Neutrophil (primary cell): ENCODE data around the gene PDE11A.

ENCODE experiments used
- H3K27ac ChIP-seq: fragments of 200-600 bp; sonication (generic); 2 replicates; pipeline ENCODE4 v1.5.1; 2016; ENCODE audit warnings: mild to moderate bottlenecking, moderate library complexity
- H3K27me3 ChIP-seq: fragments of 200-600 bp; sonication (generic); 2 replicates; pipeline ENCODE4 v1.6.0; 2016; ENCODE audit warnings: mild to moderate bottlenecking
- H3K36me3 ChIP-seq: fragments of 200-600 bp; sonication (generic); 2 replicates; pipeline ENCODE4 v1.5.1; 2017
- H3K4me1 ChIP-seq, 2 experiments: fragments of 200-600 bp in 1 of 2; sonication (generic) in 1 of 2; 1 replicate in 1 of 2; 2 replicates in 1 of 2; pipeline versions ENCODE4 v1.5.1 to v1.6.1; 2013 to 2016; ENCODE audit warnings: low read depth in 1 of 2, low read length in 1 of 2, mild to moderate bottlenecking in 1 of 2, moderate library complexity in 1 of 2; ENCODE audit not compliant: control insufficient read depth in 1 of 2, insufficient read depth in 1 of 2
- H3K4me3 ChIP-seq, 2 experiments: fragments of 200-600 bp in 1 of 2; sonication (generic) in 1 of 2; 1 replicate in 1 of 2; 2 replicates in 1 of 2; pipeline ENCODE4 v1.5.1; 2013 to 2016; ENCODE audit warnings: low read depth in 1 of 2, low read length in 1 of 2, mild to moderate bottlenecking in 1 of 2, moderate library complexity in 1 of 2
- H3K9me3 ChIP-seq: fragments of 200-600 bp; sonication (generic); 2 replicates; pipeline ENCODE4 v1.5.1; 2016
- TF ChIP-seq, protein P1 (sequence below): fragments of 200-600 bp; sonication (generic); IDR thresholded peaks from 2 replicates; pipeline ENCODE4 v1.5.1; 2016; ENCODE audit warnings: antibody characterized with exemption

The PDE11A gene

DNA sequence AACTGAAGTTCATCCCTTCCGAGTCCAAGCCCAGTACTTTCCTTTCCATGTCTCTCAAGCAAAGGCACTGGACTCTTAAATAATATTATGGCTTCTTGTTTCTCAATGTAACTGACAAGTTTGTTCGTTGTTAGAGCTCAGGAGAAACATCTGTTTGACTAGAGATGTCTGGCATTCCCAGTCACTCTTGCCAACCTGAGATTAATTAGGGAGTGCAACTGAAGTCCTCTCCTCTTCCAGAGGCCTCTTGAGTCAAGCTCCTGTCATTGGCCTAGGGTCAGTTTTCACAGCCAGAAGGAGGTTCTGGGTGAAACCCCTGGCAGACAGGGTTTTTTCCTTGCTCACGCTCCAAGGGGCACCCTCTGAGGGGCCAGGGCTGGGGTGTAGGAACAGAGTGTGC lies 483.9 kb downstream of the PDE11A start:
- Histone ChIP-seq H3K27me3 (no peaks in the 10 kb centered on the region), H3K4me3 (no peak overlapping the region), H3K36me3 (no peaks in the 10 kb centered on the region), H3K4me1 (no peaks in the 10 kb centered on the region), H3K9me3 (no peaks in the 10 kb centered on the region), H3K27ac (no peak overlapping the region)
- TF ChIP-seq, protein P1, sequence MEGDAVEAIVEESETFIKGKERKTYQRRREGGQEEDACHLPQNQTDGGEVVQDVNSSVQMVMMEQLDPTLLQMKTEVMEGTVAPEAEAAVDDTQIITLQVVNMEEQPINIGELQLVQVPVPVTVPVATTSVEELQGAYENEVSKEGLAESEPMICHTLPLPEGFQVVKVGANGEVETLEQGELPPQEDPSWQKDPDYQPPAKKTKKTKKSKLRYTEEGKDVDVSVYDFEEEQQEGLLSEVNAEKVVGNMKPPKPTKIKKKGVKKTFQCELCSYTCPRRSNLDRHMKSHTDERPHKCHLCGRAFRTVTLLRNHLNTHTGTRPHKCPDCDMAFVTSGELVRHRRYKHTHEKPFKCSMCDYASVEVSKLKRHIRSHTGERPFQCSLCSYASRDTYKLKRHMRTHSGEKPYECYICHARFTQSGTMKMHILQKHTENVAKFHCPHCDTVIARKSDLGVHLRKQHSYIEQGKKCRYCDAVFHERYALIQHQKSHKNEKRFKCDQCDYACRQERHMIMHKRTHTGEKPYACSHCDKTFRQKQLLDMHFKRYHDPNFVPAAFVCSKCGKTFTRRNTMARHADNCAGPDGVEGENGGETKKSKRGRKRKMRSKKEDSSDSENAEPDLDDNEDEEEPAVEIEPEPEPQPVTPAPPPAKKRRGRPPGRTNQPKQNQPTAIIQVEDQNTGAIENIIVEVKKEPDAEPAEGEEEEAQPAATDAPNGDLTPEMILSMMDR: no peak

DNA sequence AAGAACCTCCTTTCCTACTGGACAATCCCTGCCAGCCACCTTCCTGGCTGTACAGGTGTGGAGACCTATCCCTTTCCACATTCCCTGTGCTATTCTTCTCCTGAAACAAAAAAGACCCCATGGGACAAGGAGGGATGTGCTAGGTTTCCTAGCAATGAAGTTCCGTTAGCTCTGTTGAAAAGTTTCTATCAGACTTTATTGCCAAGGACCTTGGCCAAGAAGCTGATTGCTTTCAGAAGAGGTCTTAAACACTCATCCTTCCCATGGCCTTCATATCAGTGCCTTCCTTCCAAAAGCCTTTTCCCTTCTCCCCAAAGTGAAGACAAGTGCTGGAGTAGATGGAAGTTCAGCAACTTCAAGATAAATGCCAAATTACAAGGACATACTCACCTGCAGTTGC lies 485.2 kb downstream of the PDE11A start:
- Histone ChIP-seq H3K27me3 (no peaks in the 10 kb centered on the region), H3K27ac (no peak overlapping the region), H3K9me3 (no peaks in the 10 kb centered on the region), H3K4me3 (no peak overlapping the region), H3K4me1 (no peaks in the 10 kb centered on the region), H3K36me3 (no peaks in the 10 kb centered on the region)
- TF ChIP-seq, protein P1: no peak

DNA sequence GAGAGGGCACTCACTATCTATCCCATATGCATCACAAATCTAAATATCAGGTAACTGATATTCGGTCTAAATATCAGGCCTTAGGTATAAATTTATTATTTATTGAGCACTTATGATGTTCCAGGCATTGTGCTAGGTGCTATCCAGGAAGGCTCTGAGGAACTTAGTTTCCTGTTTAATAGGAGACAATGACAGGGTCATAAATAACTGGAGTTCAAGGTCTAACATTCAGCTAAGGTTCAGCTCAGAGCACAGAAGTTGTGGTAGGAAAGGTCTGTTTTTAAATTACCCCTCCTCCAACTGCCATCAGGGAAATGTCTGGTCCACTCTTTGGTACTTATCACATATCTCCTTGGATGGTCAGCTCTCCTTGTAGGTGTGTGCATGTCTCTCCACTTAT lies 486.4 kb downstream of the PDE11A start:
- no peaks in the 10 kb centered on the region for H3K9me3 ChIP-seq
- H3K4me1 ChIP-seq: no peaks in the 10 kb centered on the region
- H3K27me3 ChIP-seq: no peaks in the 10 kb centered on the region
- H3K36me3 ChIP-seq: no peaks in the 10 kb centered on the region
- TF ChIP-seq, protein P1: no peak
- H3K27ac ChIP-seq: no peak overlapping the region
- no peak overlapping the region for H3K4me3 ChIP-seq

DNA sequence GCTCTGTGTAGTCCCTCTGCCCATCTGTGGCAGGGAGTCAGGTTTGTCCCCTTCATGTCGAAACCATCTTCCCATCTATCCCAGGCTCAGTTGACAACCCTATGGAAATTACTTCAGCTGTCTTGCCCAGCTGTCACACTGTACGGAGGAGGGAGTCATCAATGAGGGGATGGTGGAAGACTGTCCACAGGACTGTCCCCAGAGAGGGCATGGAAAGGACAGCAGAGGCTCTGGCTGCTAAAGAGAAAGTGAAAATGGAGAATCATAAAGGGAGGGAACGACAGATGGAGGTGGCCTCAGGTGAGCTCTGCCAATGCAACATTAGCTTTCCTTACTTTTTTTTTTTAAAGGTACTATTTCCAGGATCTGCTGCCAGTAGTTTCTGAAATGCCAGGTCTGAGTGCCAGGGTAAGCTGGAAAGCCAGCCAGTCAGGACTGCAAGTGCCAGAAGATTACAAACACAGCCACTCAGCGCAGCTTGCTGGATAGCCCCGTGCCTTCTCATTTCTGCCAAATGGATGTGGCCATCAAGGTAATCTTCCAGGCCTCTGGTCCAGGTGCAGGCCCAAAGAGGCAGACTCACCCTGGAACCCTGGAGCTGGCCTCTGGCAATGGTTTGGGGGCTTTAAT lies 487.2 kb downstream of the PDE11A start:
- Histone ChIP-seq H3K4me1 (no peaks in the 10 kb centered on the region), H3K4me3 (no peak overlapping the region), H3K27me3 (no peaks in the 10 kb centered on the region), H3K27ac (no peak overlapping the region), H3K9me3 (no peaks in the 10 kb centered on the region), H3K36me3 (no peaks in the 10 kb centered on the region)
- TF ChIP-seq, protein P1: no peak

DNA sequence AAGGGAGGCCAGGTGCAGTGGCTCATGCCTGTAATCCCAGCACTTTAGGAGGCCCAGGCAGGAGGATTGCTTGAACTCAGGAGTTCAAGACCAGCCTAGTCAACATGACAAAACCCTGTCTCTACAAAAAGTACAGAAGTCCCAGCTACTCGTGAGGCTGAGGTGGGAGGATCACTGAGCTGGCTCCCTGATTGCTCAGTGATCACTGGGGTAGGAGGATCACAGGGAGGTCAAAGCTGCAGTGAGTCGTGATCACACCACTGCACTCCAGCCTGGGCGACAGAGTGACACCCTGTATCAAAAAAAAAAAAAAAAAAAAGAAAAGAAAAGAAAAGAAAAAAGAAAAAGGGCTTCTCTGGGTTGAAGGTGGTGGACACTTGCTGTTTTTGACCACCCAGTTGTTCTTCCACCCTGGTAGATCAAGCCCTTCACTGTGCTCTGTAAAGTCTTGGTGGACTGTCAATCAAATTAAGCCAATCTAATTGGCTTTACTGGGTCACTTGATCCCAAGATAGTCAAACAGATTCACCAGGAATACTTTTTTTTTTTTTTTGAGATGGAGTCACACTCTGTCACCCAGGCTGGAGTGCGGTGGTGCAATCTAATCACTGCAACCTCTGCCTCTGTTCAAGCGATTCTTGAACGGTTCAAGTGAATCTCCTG lies 488.4 kb downstream of the PDE11A start:
- Histone ChIP-seq H3K4me3 (no peak overlapping the region), H3K4me1 (no peaks in the 10 kb centered on the region), H3K36me3 (no peaks in the 10 kb centered on the region), H3K27ac (no peak overlapping the region), H3K27me3 (no peaks in the 10 kb centered on the region), H3K9me3 (no peaks in the 10 kb centered on the region)
- TF ChIP-seq, protein P1: no peak
